Measurements from ENCODE around the gene LYZ. TPM values are rescaled to one million over a fixed set of nuclear protein-coding genes. Genes with fewer than 3 reads are reported as not detected.

The LYZ gene
- total and polyA plus RNA-seq, 2 donors (not counting 3 experiments of a cell fraction or from before 2014, with no cell fraction given): not detected

- Histone ChIP-seq H3K36me3 (ENCODE audit: control insufficient read depth in 2 of 2, extremely low read depth in 1 of 2, insufficient read depth in 2 of 2, low read length in 2 of 2) (no peaks in the 10 kb centered on the region), H3K27ac (ENCODE audit: insufficient read depth, low read depth, low read length) (no peak overlapping the region), H3K4me3 (replicated peaks in 1 of 3; ENCODE audit: insufficient read depth in 1 of 3, low read depth in 1 of 3, low read length in 3 of 3) (no peak overlapping the region), H3K4me2 (ENCODE audit: insufficient read depth, low read length) (no peak overlapping the region), H3K4me1 (ENCODE audit: control insufficient read depth, extremely low read depth, insufficient read depth, low read length) (no peaks in the 10 kb centered on the region), H3K9me1 (replicated peaks; ENCODE audit: control insufficient read depth, extremely low read depth, insufficient read depth, low read length) (no peaks in the 10 kb centered on the region), H3K79me2 (ENCODE audit: control insufficient read depth, insufficient read depth, low read length) (no peaks in the 10 kb centered on the region), H2AFZ (ENCODE audit: low read depth, low read length) (no peak overlapping the region), H4K20me1 (replicated peaks; ENCODE audit: control insufficient read depth, extremely low read depth, insufficient read depth, low read length) (no peaks in the 10 kb centered on the region), H3K9ac (replicated peaks; ENCODE audit: extremely low read depth, insufficient read depth, low read length) (no peak overlapping the region), H3K9me3 (replicated peaks; ENCODE audit: control insufficient read depth, insufficient read depth, low read length) (no peaks in the 10 kb centered on the region), H3K27me3 (ENCODE audit: control insufficient read depth in 2 of 2, insufficient read depth in 2 of 2, low read length in 2 of 2) (peaks cover 8 to 14% of the 10 kb centered on the region in 2 experiments)
- intact Hi-C loops (cut with micrococcal nuclease): no loop called here
- CTCF ChIA-PET: no interaction called here
- FAIRE-seq (no peak), DNase-seq (ENCODE audit: low read depth, low spot score) (no peak)
- POLR2A ChIA-PET: no interaction called here
- BruUV-seq (replicated peaks): no TSS peak
- TF ChIP-seq JUN (IDR thresholded peaks at IDR 0.05; ENCODE audit: borderline replicate concordance, insufficient read depth, insufficient read length, low read depth): no peak
- no peak for TF ChIP-seq MYC (IDR thresholded peaks at IDR 0.05; ENCODE audit: low read depth, low read length)
- dilution Hi-C loops (cut with MboI; ENCODE audit: extremely low pct_ligation_motif_present, low sequenced_read_pairs): no loop called here
These were observed 2.4 kb upstream of the LYZ start for GRCh38 chr12:69345742-69346141.

DNA sequence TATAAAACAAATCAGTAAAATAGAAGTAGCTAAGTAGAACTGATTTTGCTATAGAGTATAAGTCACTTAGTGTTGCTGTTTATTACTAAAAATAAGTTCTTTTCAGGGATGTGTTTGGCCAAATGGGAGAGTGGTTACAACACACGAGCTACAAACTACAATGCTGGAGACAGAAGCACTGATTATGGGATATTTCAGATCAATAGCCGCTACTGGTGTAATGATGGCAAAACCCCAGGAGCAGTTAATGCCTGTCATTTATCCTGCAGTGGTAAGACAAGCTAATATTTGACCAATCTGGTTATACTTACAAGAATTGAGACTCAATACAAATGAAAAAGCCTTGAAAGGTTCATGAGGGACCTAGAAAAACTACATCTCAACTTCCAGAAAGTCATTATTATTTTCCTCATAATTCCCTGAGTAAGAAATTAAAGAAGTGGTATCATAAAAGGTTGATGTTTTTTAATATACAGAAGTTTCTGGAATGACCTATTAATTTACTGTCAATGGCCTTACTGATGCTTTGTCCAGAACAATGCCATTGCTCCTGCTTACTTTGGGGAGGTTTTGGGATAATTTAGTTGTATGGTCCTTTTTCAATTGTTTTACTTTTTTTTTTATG is 1.9 kb downstream of the LYZ start:
- Histone ChIP-seq H4K20me1 (replicated peaks; ENCODE audit: control insufficient read depth, extremely low read depth, insufficient read depth, low read length) (no peaks in the 10 kb centered on the region), H2AFZ (ENCODE audit: low read depth, low read length) (no peak overlapping the region), H3K9me3 (replicated peaks; ENCODE audit: control insufficient read depth, insufficient read depth, low read length) (no peaks in the 10 kb centered on the region), H3K27me3 (ENCODE audit: control insufficient read depth in 2 of 2, insufficient read depth in 2 of 2, low read length in 2 of 2) (peaks cover 1 to 5% of the 10 kb centered on the region in 2 experiments), H3K79me2 (ENCODE audit: control insufficient read depth, insufficient read depth, low read length) (no peaks in the 10 kb centered on the region), H3K27ac (ENCODE audit: insufficient read depth, low read depth, low read length) (no peak overlapping the region), H3K4me2 (ENCODE audit: insufficient read depth, low read length) (no peak overlapping the region), H3K9me1 (replicated peaks; ENCODE audit: control insufficient read depth, extremely low read depth, insufficient read depth, low read length) (no peaks in the 10 kb centered on the region), H3K4me1 (ENCODE audit: control insufficient read depth, extremely low read depth, insufficient read depth, low read length) (no peaks in the 10 kb centered on the region), H3K4me3 (replicated peaks in 1 of 3; ENCODE audit: insufficient read depth in 1 of 3, low read depth in 1 of 3, low read length in 3 of 3) (no peak overlapping the region), H3K9ac (replicated peaks; ENCODE audit: extremely low read depth, insufficient read depth, low read length) (no peak overlapping the region), H3K36me3 (ENCODE audit: control insufficient read depth in 2 of 2, extremely low read depth in 1 of 2, insufficient read depth in 2 of 2, low read length in 2 of 2) (no peaks in the 10 kb centered on the region)
- CTCF ChIA-PET: interaction anchor here (0.6 to 3.1 kb wide), 3 partner anchors 8 to 221 kb away, joined by 4 to 15 read pairs (median 4); no protein-coding TSS in a partner anchor
- DNase-seq (ENCODE audit: low read depth, low spot score) (no peak), FAIRE-seq (no peak)
- BruUV-seq (replicated peaks): no TSS peak
- TF ChIP-seq MYC (IDR thresholded peaks at IDR 0.05; ENCODE audit: low read depth, low read length) (no peak), GATA2 (IDR thresholded peaks at IDR 0.05; ENCODE audit: insufficient read depth, insufficient read length, low read depth, low read length) (no peak), POLR2A (IDR thresholded peaks at IDR 0.05; ENCODE audit: low read depth, low read length) (no peak), CTCF (IDR thresholded peaks at IDR 0.05; ENCODE audit: extremely low read depth in 1 of 2, insufficient read depth in 1 of 2, low read depth in 1 of 2, low read length in 2 of 2) (no peak), EZH2 (IDR thresholded peaks at IDR 0.05; ENCODE audit: borderline replicate concordance, low read depth, low read length, severe bottlenecking) (no peak), JUN (IDR thresholded peaks at IDR 0.05; ENCODE audit: borderline replicate concordance, insufficient read depth, insufficient read length, low read depth) (no peak), POLR2AphosphoS5 (IDR thresholded peaks at IDR 0.05; ENCODE audit: insufficient read depth, low read depth, low read length) (no peak), FOS (IDR thresholded peaks at IDR 0.05; ENCODE audit: borderline replicate concordance, insufficient read depth, low read length) (no peak)
- TF ChIP-seq, protein P1, sequence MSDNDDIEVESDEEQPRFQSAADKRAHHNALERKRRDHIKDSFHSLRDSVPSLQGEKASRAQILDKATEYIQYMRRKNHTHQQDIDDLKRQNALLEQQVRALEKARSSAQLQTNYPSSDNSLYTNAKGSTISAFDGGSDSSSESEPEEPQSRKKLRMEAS (IDR thresholded peaks at IDR 0.05; ENCODE audit: insufficient read depth, insufficient read length): no peak
- POLR2A ChIA-PET: no interaction called here
- intact Hi-C loops (cut with micrococcal nuclease) (no loop called here), dilution Hi-C loops (cut with MboI; ENCODE audit: extremely low pct_ligation_motif_present, low sequenced_read_pairs) (no loop called here)
